Urothelium cell line (cell line): ENCODE results near the gene RNF20.
"Not testable (repeated sequence)": the region's sequence is repeated elsewhere in the genome, so short reads cannot be mapped to it uniquely, and the experiment has no call there.

Experiments used
- DNase-seq: peaks from one replicate; pipeline ENCODE4 v3.0.0; 2011; ENCODE audit warnings: low spot score, mixed read lengths
- FAIRE-seq: peaks from 2 replicates; lab custom pipeline; 2011; peaks lifted over from hg19 to GRCh38; lab: Jason Lieb, UNC

Gene RNF20

DNA sequence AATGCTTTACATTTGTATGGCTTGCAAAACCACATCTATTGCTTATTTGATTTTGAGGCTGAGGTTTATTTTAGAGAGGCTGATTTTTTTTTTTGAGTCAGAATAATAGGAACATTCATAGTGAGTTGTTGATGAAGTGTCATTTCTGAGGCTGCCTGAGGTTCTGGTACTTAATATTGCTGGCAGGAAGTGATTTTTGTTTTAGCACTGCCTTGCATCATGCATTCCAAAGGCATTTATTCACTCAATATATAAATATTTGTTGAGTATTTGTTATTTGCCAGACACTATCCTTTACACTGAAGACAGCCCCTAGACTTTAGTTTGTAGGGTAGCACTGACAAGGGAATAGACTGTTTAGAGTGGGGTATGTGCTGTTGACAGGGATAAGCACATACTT, 2.7 kb downstream of the RNF20 start:
- DNase-seq (no peak), FAIRE-seq (no peak)

DNA sequence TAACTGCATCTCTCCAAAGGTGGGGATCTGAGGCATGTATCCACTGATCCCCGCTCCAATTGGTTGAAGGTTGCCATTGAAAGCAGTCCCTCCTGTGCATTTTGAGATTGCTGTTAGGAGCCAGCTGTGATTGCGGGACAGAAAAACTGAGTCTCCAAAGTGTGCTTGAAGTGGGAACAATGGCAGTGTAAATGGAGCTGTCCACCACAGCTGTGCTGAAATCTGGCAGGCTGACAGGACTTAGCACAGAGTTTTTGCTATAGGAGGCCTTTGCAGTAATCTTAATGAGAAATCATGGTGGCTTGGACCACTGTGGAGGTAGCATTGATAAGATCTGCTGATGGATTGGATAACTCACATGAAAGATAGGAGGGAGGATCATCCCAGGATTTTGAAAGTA, 3.3 kb downstream of the RNF20 start:
- FAIRE-seq (no peak), DNase-seq (no peak)

DNA sequence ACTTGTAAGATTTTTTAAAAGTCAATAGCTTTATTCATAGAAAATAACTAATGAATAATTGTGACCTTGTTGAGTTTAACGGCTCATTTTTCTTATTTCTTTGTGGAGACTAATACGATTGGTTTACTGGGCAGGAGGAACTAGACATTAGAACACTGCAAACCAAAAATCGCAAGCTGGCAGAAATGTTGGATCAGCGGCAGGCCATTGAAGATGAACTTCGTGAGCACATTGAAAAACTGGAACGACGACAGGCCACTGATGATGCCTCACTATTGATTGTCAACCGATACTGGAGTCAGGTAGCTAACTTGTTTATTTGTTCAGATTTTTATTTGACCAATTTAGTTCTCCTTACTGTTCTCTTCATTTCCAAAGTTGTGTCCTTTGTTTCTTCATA, 6.4 kb downstream of the RNF20 start:
- FAIRE-seq (no peak), DNase-seq (no peak)

DNA sequence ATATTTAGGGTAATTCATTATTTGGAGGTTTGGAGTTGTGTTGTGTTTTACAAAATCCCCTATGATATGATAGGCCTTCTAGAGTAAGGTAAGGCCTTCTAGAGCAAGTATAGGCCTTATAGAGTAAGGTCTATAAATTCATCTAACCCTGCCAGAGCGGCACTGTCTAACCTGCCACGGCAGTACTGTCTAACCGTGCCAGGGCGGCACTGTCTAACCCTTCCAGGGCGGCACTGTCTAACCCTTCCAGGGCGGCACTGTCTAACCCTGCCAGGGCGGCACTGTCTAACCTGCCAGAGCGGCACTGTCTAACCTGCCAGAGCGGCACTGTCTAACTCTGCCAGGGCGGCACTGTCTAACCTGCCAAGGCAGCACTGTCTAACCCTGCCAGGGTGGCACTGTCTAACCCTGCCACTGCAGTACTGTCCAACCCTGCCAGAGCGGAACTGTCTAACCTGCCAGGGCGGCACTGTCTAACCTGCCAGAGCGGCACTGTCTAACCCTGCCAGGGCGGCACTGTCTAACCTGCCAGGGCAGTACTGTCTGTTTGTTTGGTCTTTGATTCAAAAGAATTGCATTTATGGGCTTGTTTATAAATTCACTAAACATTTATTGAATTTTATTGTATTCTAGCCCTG, 9.6 kb downstream of the RNF20 start:
- FAIRE-seq, result no peak
- no peak for DNase-seq

DNA sequence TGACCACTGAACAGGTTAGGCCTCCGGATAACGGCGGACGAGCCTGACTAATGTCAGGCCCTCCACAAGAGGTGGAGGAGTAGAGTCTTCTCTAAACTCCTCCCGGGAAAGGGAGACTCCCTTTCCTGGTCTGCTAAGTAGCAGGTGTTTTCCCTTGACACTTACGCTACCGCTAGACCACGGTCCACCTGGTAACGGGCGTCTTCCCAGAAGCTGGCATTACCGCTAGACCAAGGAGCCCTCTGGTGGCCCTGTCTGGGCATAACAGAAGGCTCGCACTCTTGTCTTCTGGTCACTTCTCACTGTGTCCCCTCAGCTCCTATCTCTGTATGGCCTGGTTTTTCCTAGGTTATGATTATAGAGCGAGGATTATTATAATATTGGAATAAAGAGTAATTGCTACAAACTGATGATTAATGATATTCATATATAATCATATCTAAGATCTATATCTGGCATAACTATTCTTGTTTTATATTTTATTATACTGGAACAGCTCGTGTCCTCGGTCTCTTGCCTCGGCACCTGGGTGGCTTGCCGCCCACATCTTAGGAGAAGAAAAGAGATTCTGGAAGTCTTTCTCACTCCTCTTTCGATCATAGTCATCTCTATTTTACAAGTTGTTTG, 15.9 kb downstream of the RNF20 start:
- not testable (repeated sequence) for DNase-seq, FAIRE-seq

DNA sequence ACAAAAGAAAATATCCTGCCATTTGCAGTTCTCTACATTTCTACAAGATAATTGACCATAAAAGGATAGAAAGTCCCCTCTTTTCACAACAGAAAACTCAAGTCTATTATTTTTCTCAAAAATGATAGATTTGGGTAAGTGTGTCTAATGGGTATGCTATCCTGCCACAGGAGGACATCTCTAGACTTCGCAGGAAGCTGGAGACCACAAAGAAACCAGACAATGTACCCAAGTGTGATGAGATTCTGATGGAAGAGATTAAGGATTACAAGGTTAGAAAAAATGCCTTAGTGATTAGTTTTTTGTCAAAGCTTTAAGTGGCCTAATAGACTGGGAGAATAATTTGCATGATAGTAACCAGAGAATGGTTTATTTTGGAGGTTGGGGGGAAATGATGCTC, 28.1 kb downstream of the RNF20 start:
- FAIRE-seq (no peak), DNase-seq (no peak)

DNA sequence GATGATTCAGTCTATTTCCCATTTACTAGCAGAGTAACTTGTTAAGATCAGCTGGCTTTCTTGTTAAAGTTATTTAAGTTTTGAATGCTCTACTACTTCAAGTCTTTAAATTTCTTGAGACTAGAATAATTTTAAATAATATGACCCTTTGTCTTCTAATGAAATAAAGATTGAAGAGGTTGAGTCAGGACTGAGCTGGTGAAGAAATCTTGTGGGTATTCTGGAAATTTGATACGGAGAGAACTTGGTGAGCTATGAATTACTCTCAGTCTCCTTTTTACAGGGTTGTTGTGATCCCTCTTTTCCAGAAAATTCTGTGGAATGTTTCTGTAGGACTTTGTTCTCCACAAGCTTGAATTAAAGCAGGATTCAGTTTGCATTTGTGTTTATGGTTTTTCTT, 29.3 kb downstream of the RNF20 start:
- DNase-seq (no peak), FAIRE-seq (no peak)

DNA sequence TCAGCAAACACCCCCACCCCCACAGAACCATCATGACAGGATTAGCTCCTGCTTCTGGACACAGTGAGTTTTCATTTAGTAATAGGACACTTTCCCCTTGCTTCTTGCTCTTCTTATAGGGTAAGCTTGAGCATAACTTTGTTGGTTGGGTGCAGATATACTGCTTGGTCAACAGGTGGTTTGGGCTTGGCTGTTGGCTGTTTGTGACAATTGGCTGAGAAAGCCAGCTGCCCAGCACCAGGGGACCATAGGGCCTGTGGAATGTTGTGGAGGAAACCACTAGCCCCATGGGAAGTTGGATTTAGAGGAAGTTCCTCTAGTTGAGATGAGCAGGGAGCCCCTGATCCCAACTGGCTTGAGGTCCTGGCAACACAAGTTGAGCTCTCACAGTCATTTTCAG, 30.6 kb downstream of the RNF20 start:
- no peak for FAIRE-seq
- DNase-seq, result no peak

DNA sequence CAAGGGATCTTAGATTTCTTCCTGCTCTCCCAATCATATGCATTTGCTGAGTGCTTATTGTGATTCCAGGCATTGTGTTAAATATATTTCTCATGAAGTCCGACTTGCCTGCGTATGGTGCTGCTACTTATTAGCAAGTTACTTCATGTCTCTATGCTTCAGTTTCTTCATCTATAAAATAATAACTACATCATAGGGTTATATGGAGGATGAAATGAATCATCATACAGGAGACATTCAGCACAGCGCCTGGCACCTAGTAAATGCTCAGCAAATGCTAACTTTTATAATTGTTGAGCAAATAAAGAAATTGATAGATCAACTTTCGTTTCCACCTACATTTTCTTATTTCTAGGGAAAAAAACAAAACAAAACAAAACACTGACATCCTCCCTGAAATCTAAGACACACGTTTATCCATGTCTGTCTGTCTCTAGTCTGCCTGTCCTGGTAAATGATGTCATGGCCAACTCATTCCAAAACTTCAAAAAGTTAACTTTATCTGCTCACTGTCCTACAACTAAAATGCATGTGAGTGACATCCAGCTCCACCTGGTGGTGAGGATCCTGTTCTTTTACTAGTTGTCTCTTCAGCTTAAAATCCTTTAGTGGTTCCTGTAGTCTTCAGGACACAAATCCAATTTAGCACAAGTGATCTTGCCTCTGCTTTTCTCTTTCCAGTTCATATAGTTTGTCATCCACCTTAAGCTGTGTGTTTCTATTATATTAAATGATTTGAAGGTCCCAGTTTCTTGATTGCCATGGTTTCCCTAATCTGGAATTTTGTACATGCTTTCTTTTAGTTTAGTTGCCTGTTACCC, 33.5 kb downstream of the RNF20 start:
- FAIRE-seq (no peak), DNase-seq (peak; percentile 27)

DNA sequence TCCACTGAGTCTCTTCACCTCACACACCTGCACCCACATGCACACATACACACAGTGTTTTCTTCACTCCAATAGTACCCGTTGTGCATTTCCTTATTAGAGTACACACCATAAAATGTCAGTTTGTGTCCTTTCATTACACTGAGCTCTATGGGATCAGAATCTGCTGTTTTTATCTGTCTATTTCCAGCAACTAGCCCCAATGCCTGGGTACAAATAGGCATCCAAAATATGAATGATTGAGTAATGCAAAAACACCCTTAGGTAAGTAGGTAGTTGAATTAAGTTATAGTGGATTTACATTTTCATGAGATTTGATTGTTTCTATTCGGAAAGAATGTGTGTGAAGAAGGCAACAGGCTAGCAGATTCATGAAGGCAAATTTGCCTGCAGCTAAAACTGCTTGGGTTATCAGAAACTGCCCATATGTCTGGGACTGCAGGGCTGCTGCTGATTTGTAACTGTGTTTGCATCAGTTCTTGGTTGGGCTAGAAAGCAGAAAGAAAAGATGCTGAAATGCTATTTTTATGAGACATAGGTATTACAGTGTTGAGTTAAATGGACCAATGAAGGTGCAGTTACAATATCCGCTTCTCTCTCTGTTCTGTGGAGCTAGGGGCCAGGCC, 34.2 kb downstream of the RNF20 start:
- FAIRE-seq, result no peak
- DNase-seq, result no peak

DNA sequence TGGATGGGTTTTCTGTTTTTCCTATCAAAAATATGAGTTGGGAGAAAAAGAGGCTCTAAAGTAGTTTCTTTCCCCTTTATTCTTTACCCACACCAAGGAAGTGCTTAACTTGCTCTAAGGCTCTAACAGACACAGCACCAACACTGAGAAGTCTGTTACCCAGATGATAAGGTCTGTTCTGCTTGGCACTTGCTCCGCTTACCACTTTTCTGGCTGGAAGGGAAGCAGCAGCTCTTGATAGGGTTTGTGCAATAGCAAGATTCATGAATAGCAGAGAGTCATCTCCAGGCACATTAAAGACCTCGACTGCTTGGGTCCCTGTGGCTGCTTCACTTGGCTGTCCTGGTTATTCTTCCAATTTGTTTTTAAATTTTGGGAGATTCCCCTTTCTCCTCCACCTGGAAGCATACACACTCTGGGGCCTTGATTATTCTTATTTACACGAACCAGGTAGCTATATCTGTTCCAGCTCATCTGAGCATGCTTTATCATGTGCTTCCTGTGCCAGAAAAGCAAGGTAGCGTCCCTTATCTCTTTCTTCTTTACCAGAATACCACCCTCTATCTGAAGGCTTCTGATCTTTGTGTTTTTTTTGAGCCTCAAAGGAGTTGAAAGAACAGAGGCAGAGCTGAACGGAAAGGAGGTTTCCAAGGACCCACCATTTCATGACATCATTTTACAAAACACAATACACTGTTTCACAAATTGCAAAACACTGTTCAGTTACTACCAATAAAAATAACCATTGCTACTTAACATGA, 36.3 kb downstream of the RNF20 start:
- no peak for DNase-seq
- FAIRE-seq, result no peak

DNA sequence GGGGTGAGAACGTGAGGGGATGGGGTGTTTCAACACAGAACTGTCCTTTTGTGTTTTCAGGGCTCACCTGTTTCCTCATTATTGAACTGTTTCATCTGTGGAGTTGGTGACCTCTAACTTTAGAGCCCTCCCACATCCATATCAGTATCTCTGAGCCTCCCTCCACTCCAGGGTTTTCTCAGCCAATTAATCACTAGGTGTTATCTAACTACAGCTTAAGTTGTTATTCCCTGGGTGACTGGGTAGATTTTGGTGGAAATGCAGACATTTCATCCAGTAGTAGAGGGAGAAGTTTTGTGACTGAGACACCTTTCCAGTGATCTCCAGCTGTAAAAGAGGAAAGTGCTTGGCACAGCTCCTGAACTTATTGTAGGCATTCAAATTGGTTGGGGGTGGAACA, 37.5 kb downstream of the RNF20 start:
- no peak for DNase-seq
- FAIRE-seq, result no peak

DNA sequence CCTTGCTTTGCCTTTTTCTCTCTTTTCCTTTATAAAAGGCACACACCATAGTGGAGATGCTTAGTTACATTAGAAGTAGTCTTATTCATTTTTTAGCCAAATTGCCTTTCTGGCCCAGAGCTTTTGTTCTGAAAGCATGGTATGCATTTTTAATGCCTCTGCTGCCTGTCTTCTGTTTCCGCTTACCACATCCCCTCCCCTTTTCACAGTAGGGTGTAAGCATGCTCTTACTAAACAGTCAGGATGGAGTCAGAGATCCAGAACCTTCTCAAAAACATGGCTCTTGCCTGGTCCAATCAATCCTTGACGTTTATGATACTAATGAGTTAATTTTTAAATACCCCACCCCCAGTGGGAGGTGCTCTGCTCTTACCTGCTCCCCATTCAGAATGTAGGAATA, 38.7 kb downstream of the RNF20 start:
- no peak for FAIRE-seq
- DNase-seq, result no peak

DNA sequence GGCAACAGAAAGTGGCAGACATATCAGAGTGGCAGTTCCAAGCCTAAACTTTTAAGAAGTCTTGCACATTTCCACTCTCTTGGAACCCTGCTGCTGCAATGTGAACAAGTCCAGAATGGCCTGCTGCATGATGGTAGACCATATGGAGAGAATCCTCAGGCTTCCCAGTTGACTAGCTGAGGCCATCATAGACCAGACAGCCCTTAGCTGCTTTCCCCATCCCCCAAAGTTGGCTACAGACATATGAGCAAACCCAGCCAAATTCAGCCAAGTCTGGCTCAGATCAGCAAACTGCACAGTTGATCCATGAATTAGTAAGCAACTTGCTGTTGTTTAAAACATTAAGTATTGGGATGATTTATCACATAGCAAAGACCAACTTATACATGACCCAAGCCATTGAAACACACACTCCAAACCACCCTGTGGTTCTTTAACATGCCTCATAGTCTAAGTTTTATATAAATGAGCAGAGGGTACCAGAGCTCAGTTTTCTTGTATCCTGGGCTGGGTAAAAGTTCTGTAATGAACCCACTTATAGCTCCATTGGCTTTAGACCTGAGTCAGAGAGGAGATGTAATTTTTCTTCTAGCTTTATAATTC, 41.2 kb downstream of the RNF20 start:
- FAIRE-seq (no peak), DNase-seq (no peak)

DNA sequence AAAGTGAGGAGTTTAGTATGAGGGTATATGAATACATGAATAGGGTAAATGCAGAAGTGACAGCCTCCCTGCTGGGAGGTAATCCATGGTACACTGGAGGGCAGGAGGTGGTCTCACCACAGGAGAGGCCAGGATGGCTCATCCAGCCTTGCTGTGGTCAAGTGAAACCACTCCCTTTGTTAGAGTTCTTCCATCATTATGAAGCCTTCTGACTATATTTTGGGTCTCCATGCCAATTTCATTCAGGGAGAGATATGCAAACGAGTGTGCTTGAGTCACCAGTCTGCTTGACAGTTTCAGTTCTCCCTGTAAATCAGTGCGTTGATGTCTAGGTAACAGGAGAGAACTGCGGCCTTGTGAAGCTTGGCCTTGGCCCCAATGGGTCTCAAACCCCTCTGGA, 44.7 kb downstream of the RNF20 start:
- DNase-seq (no peak), FAIRE-seq (no peak)

DNA sequence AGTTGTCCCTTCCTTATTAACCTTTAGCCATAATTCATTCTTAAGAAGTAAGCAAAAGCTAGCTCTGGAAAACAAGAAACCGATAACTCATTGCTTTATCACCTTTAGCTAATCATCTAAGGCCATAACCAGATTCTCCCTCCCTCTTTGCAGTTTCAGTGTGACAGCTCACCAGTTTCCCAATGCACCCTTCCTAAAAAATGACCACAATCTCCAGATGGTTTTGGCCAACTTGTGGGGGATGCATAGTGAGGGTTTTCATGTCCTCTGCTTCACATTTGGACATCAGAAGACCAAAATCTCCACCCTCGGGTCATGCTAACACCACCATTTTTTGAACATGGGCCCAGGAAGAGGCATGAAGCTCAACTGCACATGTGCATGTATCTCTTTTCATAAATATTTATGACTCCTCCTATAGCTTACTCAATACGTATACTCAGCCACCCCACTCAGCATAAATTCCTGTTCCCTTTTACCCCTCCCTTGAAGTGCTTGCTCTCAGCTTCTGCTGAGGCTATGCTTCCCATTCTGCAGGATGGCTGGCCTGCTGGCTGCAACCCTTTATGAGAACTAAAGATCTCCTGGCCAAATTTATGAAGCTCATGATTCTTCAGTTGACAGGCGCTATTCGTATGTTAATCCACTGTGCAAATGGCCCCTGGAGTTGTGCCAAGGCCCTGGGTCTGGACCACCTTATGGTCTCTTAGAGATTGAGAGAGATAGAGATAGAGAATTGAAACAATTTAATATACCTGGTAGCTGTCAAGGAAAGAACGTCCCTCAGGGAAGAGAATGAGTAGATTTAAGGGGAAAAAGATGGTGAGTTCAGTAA, 46.3 kb downstream of the RNF20 start:
- FAIRE-seq (no peak), DNase-seq (no peak)

DNA sequence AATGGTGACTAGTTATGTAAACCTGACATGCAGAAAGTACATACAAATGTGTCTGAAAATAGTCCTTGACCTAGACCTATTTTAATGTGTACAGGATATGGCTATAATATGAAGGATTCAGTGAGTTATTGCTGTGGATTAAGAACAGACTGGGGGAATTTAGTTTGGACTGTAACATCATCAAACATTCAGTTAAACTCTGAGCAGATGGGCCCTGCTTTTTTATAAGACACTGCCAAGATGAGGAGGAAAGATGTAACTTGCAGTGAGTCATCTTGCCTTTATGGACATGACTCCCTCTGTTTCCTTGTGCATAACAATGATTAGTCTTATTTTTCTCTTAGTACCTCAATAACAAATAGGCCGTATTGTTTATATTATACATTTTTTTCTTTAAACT, 48.9 kb downstream of the RNF20 start:
- peak; percentile 18 for DNase-seq
- FAIRE-seq, result no peak

DNA sequence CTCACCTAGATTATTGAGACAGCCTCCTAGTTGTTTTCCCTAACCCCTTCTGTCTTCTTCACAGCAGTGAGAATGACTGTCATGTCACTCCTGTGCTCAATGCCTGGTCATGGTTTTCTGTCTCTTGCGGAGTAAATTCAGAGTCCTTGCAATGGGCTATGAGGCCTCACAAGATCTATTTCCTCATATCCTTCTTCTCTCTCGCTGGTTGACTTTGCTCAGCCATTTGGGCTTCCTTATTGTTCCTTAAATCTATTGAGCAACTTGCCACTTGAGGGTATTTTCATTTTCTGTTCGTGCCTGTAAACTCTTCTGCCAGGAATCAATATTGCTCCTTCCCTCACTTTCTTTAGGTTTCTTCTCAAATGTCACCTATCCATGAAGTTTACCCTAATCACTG, 52.1 kb downstream of the RNF20 start:
- DNase-seq, result no peak
- FAIRE-seq, result no peak

DNA sequence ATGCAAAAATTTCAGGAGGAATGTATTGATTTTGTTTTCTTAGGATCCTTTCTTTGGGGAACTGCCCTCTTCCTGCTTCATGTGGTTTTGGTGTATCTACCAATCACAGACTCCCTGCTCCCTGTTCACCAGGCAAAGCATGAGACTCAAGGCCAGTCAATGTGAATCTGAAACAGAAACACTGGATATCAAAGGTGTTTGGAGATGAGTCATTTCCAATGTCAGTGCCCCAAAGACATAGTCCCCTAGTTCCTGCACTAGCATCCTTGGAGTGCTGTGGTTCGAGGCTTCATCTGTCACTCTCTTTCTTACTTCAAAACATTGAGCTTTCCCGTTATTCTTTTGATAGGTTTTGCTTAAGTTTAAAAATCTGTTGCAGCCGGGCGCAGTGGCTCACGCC, 53.0 kb downstream of the RNF20 start:
- FAIRE-seq (no peak), DNase-seq (no peak)
